Measurements from ENCODE around the gene RPL28.
"Not testable (repeated sequence)": the region's sequence is repeated elsewhere in the genome, so short reads cannot be mapped to it uniquely, and the experiment has no call there.

Gene RPL28

DNA sequence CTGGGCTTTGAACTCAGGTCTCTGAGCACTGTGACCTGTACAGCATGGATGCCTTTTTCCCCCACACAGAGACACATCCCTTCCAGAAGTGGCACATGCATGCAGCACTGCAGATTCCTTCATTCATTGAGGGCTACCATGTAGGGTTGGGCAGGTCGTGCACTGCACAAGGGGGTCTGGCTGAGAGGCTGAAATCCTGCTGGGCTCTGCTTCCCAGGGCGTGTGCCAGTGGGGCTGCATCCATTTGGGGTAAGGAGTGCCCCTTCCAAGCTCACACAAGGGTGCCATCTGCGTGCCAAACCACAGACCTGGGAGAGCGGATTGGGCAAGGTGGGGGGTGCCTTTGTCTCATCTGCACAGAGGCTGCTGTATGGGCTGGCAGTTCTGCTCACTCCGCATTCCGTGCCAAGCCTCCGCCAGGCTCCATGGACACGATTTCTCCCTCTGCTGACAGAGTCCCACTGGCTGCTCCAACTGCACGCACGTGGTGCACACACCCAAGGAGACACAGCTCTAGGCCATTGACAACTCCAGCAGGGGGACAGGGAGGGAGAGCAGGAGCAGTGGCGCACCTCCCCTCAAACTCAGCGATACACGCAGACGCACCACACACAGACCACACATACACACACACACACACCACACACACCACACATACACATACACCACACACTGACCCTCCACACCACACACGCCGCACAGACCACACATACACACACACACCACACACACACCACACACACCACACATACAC, 61.9 kb downstream of the RPL28 start:
- Histone ChIP-seq H3K4me3 (replicated peaks; ENCODE audit: insufficient read depth, low read length) (no peak overlapping the region), H3K27ac (replicated peaks) (peak overlapping the region; percentile 23; the same call in 1 of the 2 replicates), H3K27me3 (ENCODE audit: insufficient read depth, poor library complexity, severe bottlenecking) (peaks cover 26% of the 10 kb centered on the region)
- DNase-seq (ENCODE audit: low read depth in 1 of 2, low spot score in 1 of 2): peak in 1 of 2 experiments; percentile 91
- TF ChIP-seq GABPA (IDR thresholded peaks at IDR 0.05; ENCODE audit: low read depth) (no peak), POLR2AphosphoS5 (IDR thresholded peaks at IDR 0.05; ENCODE audit: low read depth) (peak; percentile 59; the same call in 1 of the 2 replicates), CTCF (IDR thresholded peaks at IDR 0.05; ENCODE audit: insufficient read depth, low read length) (no peak)

DNA sequence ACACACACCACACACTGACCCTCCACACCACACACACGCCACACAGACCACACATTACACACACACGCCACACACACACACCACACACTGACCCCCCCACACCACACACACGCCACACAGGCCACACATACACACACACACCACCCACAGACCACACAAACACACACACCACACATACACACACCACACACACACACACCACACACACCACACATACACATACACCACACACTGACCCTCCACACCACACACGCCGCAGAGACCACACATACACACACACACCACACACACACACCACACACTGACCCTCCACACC, 62.4 kb downstream of the RPL28 start:
- H3K27ac ChIP-seq (replicated peaks); DNase-seq (ENCODE audit: low read depth in 1 of 2, low spot score in 1 of 2): not testable (repeated sequence)
- H3K27me3 ChIP-seq (ENCODE audit: insufficient read depth, poor library complexity, severe bottlenecking): peaks cover 24% of the 10 kb centered on the region

GRCh38 chr19:55449469-55449868, 63.7 kb downstream of the RPL28 start:
- Histone ChIP-seq H3K4me3 (replicated peaks; ENCODE audit: insufficient read depth, low read length) (no peak overlapping the region), H3K27ac (replicated peaks) (no peak overlapping the region), H3K27me3 (ENCODE audit: insufficient read depth, poor library complexity, severe bottlenecking) (peaks cover 14% of the 10 kb centered on the region)
- TF ChIP-seq GABPA (IDR thresholded peaks at IDR 0.05; ENCODE audit: low read depth): no peak
- no peak for TF ChIP-seq POLR2AphosphoS5 (IDR thresholded peaks at IDR 0.05; ENCODE audit: low read depth)
- TF ChIP-seq, protein P1, sequence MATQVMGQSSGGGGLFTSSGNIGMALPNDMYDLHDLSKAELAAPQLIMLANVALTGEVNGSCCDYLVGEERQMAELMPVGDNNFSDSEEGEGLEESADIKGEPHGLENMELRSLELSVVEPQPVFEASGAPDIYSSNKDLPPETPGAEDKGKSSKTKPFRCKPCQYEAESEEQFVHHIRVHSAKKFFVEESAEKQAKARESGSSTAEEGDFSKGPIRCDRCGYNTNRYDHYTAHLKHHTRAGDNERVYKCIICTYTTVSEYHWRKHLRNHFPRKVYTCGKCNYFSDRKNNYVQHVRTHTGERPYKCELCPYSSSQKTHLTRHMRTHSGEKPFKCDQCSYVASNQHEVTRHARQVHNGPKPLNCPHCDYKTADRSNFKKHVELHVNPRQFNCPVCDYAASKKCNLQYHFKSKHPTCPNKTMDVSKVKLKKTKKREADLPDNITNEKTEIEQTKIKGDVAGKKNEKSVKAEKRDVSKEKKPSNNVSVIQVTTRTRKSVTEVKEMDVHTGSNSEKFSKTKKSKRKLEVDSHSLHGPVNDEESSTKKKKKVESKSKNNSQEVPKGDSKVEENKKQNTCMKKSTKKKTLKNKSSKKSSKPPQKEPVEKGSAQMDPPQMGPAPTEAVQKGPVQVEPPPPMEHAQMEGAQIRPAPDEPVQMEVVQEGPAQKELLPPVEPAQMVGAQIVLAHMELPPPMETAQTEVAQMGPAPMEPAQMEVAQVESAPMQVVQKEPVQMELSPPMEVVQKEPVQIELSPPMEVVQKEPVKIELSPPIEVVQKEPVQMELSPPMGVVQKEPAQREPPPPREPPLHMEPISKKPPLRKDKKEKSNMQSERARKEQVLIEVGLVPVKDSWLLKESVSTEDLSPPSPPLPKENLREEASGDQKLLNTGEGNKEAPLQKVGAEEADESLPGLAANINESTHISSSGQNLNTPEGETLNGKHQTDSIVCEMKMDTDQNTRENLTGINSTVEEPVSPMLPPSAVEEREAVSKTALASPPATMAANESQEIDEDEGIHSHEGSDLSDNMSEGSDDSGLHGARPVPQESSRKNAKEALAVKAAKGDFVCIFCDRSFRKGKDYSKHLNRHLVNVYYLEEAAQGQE (IDR thresholded peaks at IDR 0.05; ENCODE audit: insufficient replicate concordance, low read depth): no peak
- TF ChIP-seq CTCF (IDR thresholded peaks at IDR 0.05; ENCODE audit: insufficient read depth, low read length): no peak
- DNase-seq (ENCODE audit: low read depth in 1 of 2, low spot score in 1 of 2): no peak

More for the DNA sequence above, 62.4 kb downstream of the RPL28 start:
- H3K4me3 ChIP-seq (replicated peaks; ENCODE audit: insufficient read depth, low read length): not testable (repeated sequence)

GRCh38 chr19:55451163-55451964, 65.6 kb downstream of the RPL28 start:
- no peak overlapping the region for H3K27ac ChIP-seq (replicated peaks)
- no peak overlapping the region for H3K4me3 ChIP-seq (replicated peaks; ENCODE audit: insufficient read depth, low read length)
- DNase-seq (ENCODE audit: low read depth in 1 of 2, low spot score in 1 of 2): no peak
- H3K27me3 ChIP-seq (ENCODE audit: insufficient read depth, poor library complexity, severe bottlenecking): peaks cover 9% of the 10 kb centered on the region
- TF ChIP-seq SPI1 (IDR thresholded peaks at IDR 0.05; ENCODE audit: borderline replicate concordance, low read depth): no peak
- TF ChIP-seq CTCF (IDR thresholded peaks at IDR 0.05; ENCODE audit: insufficient read depth, low read length): no peak
- TF ChIP-seq, protein P1 (IDR thresholded peaks at IDR 0.05; ENCODE audit: insufficient replicate concordance, low read depth): no peak
- no peak for TF ChIP-seq POLR2AphosphoS5 (IDR thresholded peaks at IDR 0.05; ENCODE audit: low read depth)
- TF ChIP-seq GABPA (IDR thresholded peaks at IDR 0.05; ENCODE audit: low read depth): no peak
